ENCODE data around the gene GGACT. TPM values are rescaled to one million over a fixed set of nuclear protein-coding genes. Genes with fewer than 3 reads are reported as not detected.

GGACT gene
- total RNA-seq, 2 experiments from 2014 or later, result 2.4 to 2.9 TPM

GRCh38 chr13:100485265-100485664, 103.3 kb downstream of the GGACT start:
- Mint-ChIP-seq H3K4me3 (no peak overlapping the region), H3K27ac (no peak overlapping the region), H3K4me1 (ENCODE audit: low read depth) (no peaks in the 10 kb centered on the region), H3K9me3 (no peaks in the 10 kb centered on the region), H3K27me3 (no peaks in the 10 kb centered on the region), H3K36me3 (ENCODE audit: low read depth) (no peaks in the 10 kb centered on the region)
- H3K4me1 ChIP-seq (ENCODE audit: insufficient read depth, low read length), result no peaks in the 10 kb centered on the region
- no peak for ATAC-seq (ENCODE audit: poor library complexity)
- ChIA-PET POLR2A (no interaction called here), CTCF (no interaction called here)
- H3K27ac ChIP-seq (ENCODE audit: low read depth in 1 of 2, low read length in 2 of 2), result no peak overlapping the region
- H3K27me3 ChIP-seq (ENCODE audit: control insufficient read depth in 1 of 2, insufficient read depth in 2 of 2, low read length in 2 of 2), result no peaks in the 10 kb centered on the region
- H3K36me3 ChIP-seq (ENCODE audit: insufficient read depth, low read length), result no peaks in the 10 kb centered on the region
- no peak for DNase-seq
- H3K4me3 ChIP-seq (ENCODE audit: low read length), result no peak overlapping the region
- no peaks in the 10 kb centered on the region for H3K9me3 ChIP-seq (ENCODE audit: control insufficient read depth in 1 of 2, insufficient read depth in 1 of 2, low read length in 2 of 2)
- TF ChIP-seq CTCF (IDR thresholded peaks at IDR 0.05), result no peak
- intact Hi-C loops (cut with DNase I, micrococcal nuclease), result no loop called here

GRCh38 chr13:100484702-100485101, 103.9 kb downstream of the GGACT start:
- TF ChIP-seq CTCF (IDR thresholded peaks at IDR 0.05), result no peak
- H3K4me1 Mint-ChIP-seq (ENCODE audit: low read depth), result no peaks in the 10 kb centered on the region
- CTCF ChIA-PET, result no interaction called here

GRCh38 chr13:100483841-100484381, 104.7 kb downstream of the GGACT start:
- Mint-ChIP-seq H3K27me3 (no peaks in the 10 kb centered on the region), H3K4me1 (ENCODE audit: low read depth) (no peaks in the 10 kb centered on the region), H3K36me3 (ENCODE audit: low read depth) (no peaks in the 10 kb centered on the region), H3K4me3 (no peak overlapping the region), H3K27ac (no peak overlapping the region), H3K9me3 (no peaks in the 10 kb centered on the region)
- Histone ChIP-seq H3K27me3 (ENCODE audit: control insufficient read depth in 1 of 2, insufficient read depth in 2 of 2, low read length in 2 of 2) (no peaks in the 10 kb centered on the region), H3K36me3 (ENCODE audit: insufficient read depth, low read length) (no peaks in the 10 kb centered on the region), H3K27ac (ENCODE audit: low read depth in 1 of 2, low read length in 2 of 2) (no peak overlapping the region), H3K4me3 (ENCODE audit: low read length) (no peak overlapping the region), H3K9me3 (ENCODE audit: control insufficient read depth in 1 of 2, insufficient read depth in 1 of 2, low read length in 2 of 2) (no peaks in the 10 kb centered on the region), H3K4me1 (ENCODE audit: insufficient read depth, low read length) (no peaks in the 10 kb centered on the region)
- ATAC-seq (ENCODE audit: poor library complexity) (no peak), DNase-seq (no peak)
- ChIA-PET CTCF (no interaction called here), POLR2A (no interaction called here)
- no peak for TF ChIP-seq CTCF (IDR thresholded peaks at IDR 0.05)
- intact Hi-C loops (cut with DNase I, micrococcal nuclease), result no loop called here

More at GRCh38 chr13:100484702-100485101, 103.9 kb downstream of the GGACT start:
- no peaks in the 10 kb centered on the region for H3K9me3 Mint-ChIP-seq
- intact Hi-C loops (cut with DNase I, micrococcal nuclease), result no loop called here
- no peaks in the 10 kb centered on the region for H3K27me3 Mint-ChIP-seq
- Histone ChIP-seq H3K4me1 (ENCODE audit: insufficient read depth, low read length) (no peaks in the 10 kb centered on the region), H3K36me3 (ENCODE audit: insufficient read depth, low read length) (no peaks in the 10 kb centered on the region), H3K27me3 (ENCODE audit: control insufficient read depth in 1 of 2, insufficient read depth in 2 of 2, low read length in 2 of 2) (no peaks in the 10 kb centered on the region), H3K27ac (ENCODE audit: low read depth in 1 of 2, low read length in 2 of 2) (no peak overlapping the region), H3K9me3 (ENCODE audit: control insufficient read depth in 1 of 2, insufficient read depth in 1 of 2, low read length in 2 of 2) (no peaks in the 10 kb centered on the region), H3K4me3 (ENCODE audit: low read length) (no peak overlapping the region)
- ATAC-seq (ENCODE audit: poor library complexity), result no peak
- no peak overlapping the region for H3K27ac Mint-ChIP-seq
- H3K4me3 Mint-ChIP-seq, result no peak overlapping the region
- no peaks in the 10 kb centered on the region for H3K36me3 Mint-ChIP-seq (ENCODE audit: low read depth)
- DNase-seq, result peak in 1 of 14 experiments; percentile 33
- POLR2A ChIA-PET, result no interaction called here

All from CD4-positive, alpha-beta T cell (primary cell).